Right ventricle myocardium superior (tissue), 1 donor: ENCODE results near the gene RBM38. TPM values are rescaled to one million over a fixed set of nuclear protein-coding genes. Genes with fewer than 3 reads are reported as not detected.

Source experiments
- ATAC-seq: fragments of 200-7000 bp; cut with Tn5 transposase; one replicate; pipeline ENCODE4 v1.9.1; 2020; ENCODE audit warnings: mild to moderate bottlenecking; ENCODE audit not compliant: poor library complexity
- DNase-seq: peaks from one replicate; pipeline ENCODE4 v3.0.0-alpha.2; 2020
- intact Hi-C: fragments of 100-400 bp; cut with DNase I; formaldehyde crosslinking; loops from one replicate; pipeline ENCODE4 v1.11.2; 2022
- total RNA-seq: library from RNA; stranded (reverse); fragmentation: NEBNext Ultra II Directional; extraction: Animal tissue kit (Norgen Biotek cat#: 25700); gene quantifications from one replicate; pipeline ENCODE4 v1.2.1, GENCODE V29; 2021
- donor health status: DM: no; HTN: yes; CAD: no; lungs with severe emphysema.

The RBM38 gene
- total RNA-seq, 1 donor from 2014 or later: 91.5 TPM

- DNase-seq: no peak
- intact Hi-C loops: no loop called here
- ATAC-seq: no peak
These were observed 4.4 kb upstream of the RBM38 start for GRCh38 chr20:57386762-57387161.

- intact Hi-C loops: no loop called here
- ATAC-seq (no peak), DNase-seq (peak; percentile 34)
These were observed 3.7 kb upstream of the RBM38 start for GRCh38 chr20:57387463-57387862.

GRCh38 chr20:57387945-57388371, 3.2 kb upstream of the RBM38 start:
- DNase-seq: peak; percentile 40
- ATAC-seq: no peak
- intact Hi-C loops: no loop called here

- intact Hi-C loops: no loop called here
- peak; percentile 91 for DNase-seq
- peak; percentile 84 for ATAC-seq
These were observed 2.1 kb upstream of the RBM38 start for GRCh38 chr20:57388953-57389694.

- DNase-seq (peak; percentile 52), ATAC-seq (peak; percentile 1)
- intact Hi-C loops: no loop called here
These were observed 1.2 kb upstream of the RBM38 start for GRCh38 chr20:57389695-57390603.

GRCh38 chr20:57391439-57392301, 474 bp downstream of the RBM38 start:
- intact Hi-C loops: loop anchor here (2.0 kb wide), 1 partner anchor 49 kb away; no protein-coding TSS in a partner anchor
- ATAC-seq: no peak
- peak; percentile 66 for DNase-seq

- ATAC-seq (peak; percentile 46), DNase-seq (peak; percentile 74)
- intact Hi-C loops: loop anchor here (2.0 kb wide), 1 partner anchor 48 kb away; no protein-coding TSS in a partner anchor
These were observed 1.5 kb downstream of the RBM38 start for GRCh38 chr20:57392512-57393271.

GRCh38 chr20:57393321-57394120, 2.3 kb downstream of the RBM38 start:
- intact Hi-C loops: loop anchor here (2.0 kb wide), 1 partner anchor 47 kb away; no protein-coding TSS in a partner anchor
- peak; percentile 26 for DNase-seq
- ATAC-seq: no peak

GRCh38 chr20:57394121-57395082, 3.2 kb downstream of the RBM38 start:
- intact Hi-C loops: loop anchor here (5.0 kb wide), 1 partner anchor 63 kb away; no protein-coding TSS in a partner anchor
- ATAC-seq: no peak
- peak; percentile 38 for DNase-seq

GRCh38 chr20:57395111-57395966, 4.1 kb downstream of the RBM38 start:
- intact Hi-C loops: loop anchor here (5.0 kb wide), 1 partner anchor 62 kb away; no protein-coding TSS in a partner anchor
- ATAC-seq: peak; percentile 61
- peak; percentile 89 for DNase-seq

- DNase-seq (peak; percentile 44), ATAC-seq (no peak)
- intact Hi-C loops: loop anchor here (5.0 kb wide), 1 partner anchor 61 kb away; no protein-coding TSS in a partner anchor
These were observed 5.2 kb downstream of the RBM38 start for GRCh38 chr20:57396212-57396983.

- intact Hi-C loops: loop anchor here (5.0 kb wide), 1 partner anchor 60 kb away; no protein-coding TSS in a partner anchor
- ATAC-seq (no peak), DNase-seq (peak; percentile 30)
These were observed 5.9 kb downstream of the RBM38 start for GRCh38 chr20:57396984-57397692.

- peak; percentile 48 for DNase-seq
- ATAC-seq: no peak
- intact Hi-C loops: loop anchor here (5.0 kb wide), 1 partner anchor 60 kb away; no protein-coding TSS in a partner anchor
These were observed 6.5 kb downstream of the RBM38 start for GRCh38 chr20:57397693-57398108.
